GM12878 (cell line): Measurements from ENCODE around the gene IKZF5. TPM values are rescaled to one million over a fixed set of nuclear protein-coding genes. Genes with fewer than 3 reads are reported as not detected.

ENCODE experiments used
- ATAC-seq: fragments of 200-7000 bp; cut with Tn5 transposase; 3 replicates; pipeline ENCODE4 v1.9.1; 2020; ENCODE audit warnings: mild to moderate bottlenecking, moderate library complexity
- BruUV-seq: library from RNA; stranded (reverse); fragments of 400-500 nt; replicated peaks from 2 replicates; lab custom pipeline; 2021; lab: Mats Ljungman, UMichigan
- CTCF ChIA-PET: fragments of 300-600 bp; sonication (Branson Sonifier 250); formaldehyde crosslinking; extraction: SDS; loops from one replicate; lab custom pipeline; 2021; ENCODE audit warnings: inconsistent platforms; lab: Yijun Ruan, JAX
- POLR2A ChIA-PET: fragments of 350-600 bp; formaldehyde crosslinking; extraction: SDS; loops from one replicate; lab custom pipeline; 2021; ENCODE audit warnings: inconsistent platforms; lab: Charles Lee
- RAD21 ChIA-PET: fragments of 300-600 bp; sonication (Branson Sonifier 250); formaldehyde crosslinking; loops from one replicate; lab custom pipeline; 2023; ENCODE audit warnings: antibody characterized with exemption; ENCODE audit not compliant: unreplicated experiment; lab: Charles Lee
- SMC1A ChIA-PET: fragments of 300-600 bp; sonication (Branson Sonifier 250); formaldehyde crosslinking; loops from one replicate; lab custom pipeline; 2023; ENCODE audit not compliant: unreplicated experiment, uncharacterized antibody; lab: Charles Lee
- DNase-seq: peaks from one replicate; pipeline ENCODE4 v3.0.0-alpha.2; 2011; ENCODE audit warnings: low read depth, low spot score
- FAIRE-seq: peaks from 3 replicates; lab custom pipeline; 2011; peaks lifted over from hg19 to GRCh38; lab: Jason Lieb, UNC
- H2AFZ ChIP-seq: 2 replicates; pipeline ENCODE4 v1.6.0; 2011; ENCODE audit warnings: low read depth, low read length, control low read depth; ENCODE audit not compliant: control insufficient read depth
- H3K27ac ChIP-seq: 2 replicates; pipeline ENCODE4 v1.5.1; 2011; ENCODE audit warnings: control low read depth; ENCODE audit not compliant: control insufficient read depth, insufficient read depth
- H3K27me3 ChIP-seq, 2 experiments: replicated peaks in 1 of 2; 2 replicates each; pipeline versions ENCODE4 v1.6.0 to v1.6.1; 2011; ENCODE audit warnings: low read length in 1 of 2; ENCODE audit not compliant: control insufficient read depth in 2 of 2, insufficient read depth in 2 of 2
- H3K36me3 ChIP-seq, 2 experiments: 2 replicates each; pipeline ENCODE4 v1.5.1; 2011; ENCODE audit warnings: low read length in 1 of 2; ENCODE audit not compliant: control insufficient read depth in 2 of 2, insufficient read depth in 2 of 2
- H3K4me1 ChIP-seq: 2 replicates; pipeline ENCODE4 v1.6.1; 2011; ENCODE audit warnings: mild to moderate bottlenecking, low read length, moderate library complexity, mixed read lengths; ENCODE audit not compliant: control insufficient read depth, insufficient read depth
- H3K4me2 ChIP-seq: 2 replicates; pipeline ENCODE4 v1.6.0; 2011; ENCODE audit warnings: control low read depth; ENCODE audit not compliant: control insufficient read depth, insufficient read depth
- H3K4me3 ChIP-seq: fragments of 200-600 bp; sonication (generic); 2 replicates; pipeline ENCODE4 v1.5.1; 2016
- H3K79me2 ChIP-seq: 2 replicates; pipeline ENCODE4 v1.6.0; 2011; ENCODE audit warnings: low read length; ENCODE audit not compliant: control insufficient read depth, insufficient read depth
- H3K9ac ChIP-seq: 2 replicates; pipeline ENCODE4 v1.8.0; 2011; ENCODE audit warnings: low read length, control low read depth, mixed read lengths; ENCODE audit not compliant: control insufficient read depth, insufficient read depth
- H3K9me3 ChIP-seq: replicated peaks from 3 replicates; pipeline ENCODE4 v1.5.1; 2011; ENCODE audit warnings: mild to moderate bottlenecking, low read length; ENCODE audit not compliant: control insufficient read depth, insufficient read depth
- H4K20me1 ChIP-seq: 2 replicates; pipeline ENCODE4 v1.6.0; 2011; ENCODE audit not compliant: control insufficient read depth, insufficient read depth
- ASH2L ChIP-seq: fragments of 300-600, 200-600 bp; sonication (generic); IDR thresholded peaks from 2 replicates; pipeline ENCODE4 v1.6.1; 2017; ENCODE audit warnings: low read depth, mild to moderate bottlenecking, borderline replicate concordance
- CBX3 ChIP-seq: fragments of 200-600 bp; sonication (generic); IDR thresholded peaks from 2 replicates; pipeline ENCODE4 v1.6.1; 2016; ENCODE audit warnings: low read depth, borderline replicate concordance
- CEBPB ChIP-seq, 2 experiments: fragments of 150-350 bp in 1 of 2; IDR thresholded peaks; 2 replicates each; pipeline ENCODE4 v1.6.1; 2012 to 2014; ENCODE audit warnings: low read depth in 2 of 2, low read length in 2 of 2, borderline replicate concordance in 1 of 2, inconsistent platforms in 1 of 2
- CHD2 ChIP-seq: IDR thresholded peaks from 2 replicates; pipeline ENCODE4 v1.6.1; 2011; ENCODE audit warnings: low read depth, low read length, improper control_type of control experiment, borderline replicate concordance
- CREM ChIP-seq: IDR thresholded peaks from 2 replicates; pipeline ENCODE4 v1.6.1; 2014; ENCODE audit warnings: antibody characterized with exemption, low read depth
- EP300 ChIP-seq, 2 experiments: fragments of 150-350 bp in 1 of 2; IDR thresholded peaks; 2 replicates each; pipeline ENCODE4 v1.6.1; 2011 to 2012; ENCODE audit warnings: low read depth in 2 of 2, low read length in 2 of 2, borderline replicate concordance in 1 of 2, improper control_type of control experiment in 1 of 2, inconsistent platforms in 1 of 2; ENCODE audit not compliant: control insufficient read depth in 1 of 2
- MYB ChIP-seq: fragments of 150-350 bp; IDR thresholded peaks from 2 replicates; pipeline ENCODE4 v1.6.1; 2014; ENCODE audit warnings: mild to moderate bottlenecking, low read depth, low read length, borderline replicate concordance
- NRF1 ChIP-seq: conservative IDR thresholded peaks from 2 replicates; pipeline ENCODE4 v1.6.1; 2011; ENCODE audit warnings: mild to moderate bottlenecking, low read depth, low read length, improper control_type of control experiment
- PAX5 ChIP-seq: IDR thresholded peaks from 2 replicates; pipeline ENCODE4 v1.6.1; 2011; ENCODE audit warnings: low read depth, low read length, borderline replicate concordance
- POLR2AphosphoS5 ChIP-seq: IDR thresholded peaks from 2 replicates; pipeline ENCODE4 v1.6.1; 2011; ENCODE audit warnings: mild to moderate bottlenecking, low read length, inconsistent platforms
- POU2F2 ChIP-seq: IDR thresholded peaks from 3 replicates; pipeline ENCODE4 v1.6.1; 2011; ENCODE audit warnings: low read depth, mild to moderate bottlenecking, low read length, borderline replicate concordance
- SP1 ChIP-seq: IDR thresholded peaks from one replicate; pipeline ENCODE4 v1.6.1; 2011; ENCODE audit warnings: low read depth, low read length
- STAT1 ChIP-seq: fragments of 450-650 bp; conservative IDR thresholded peaks from 2 replicates; pipeline ENCODE4 v1.6.1; 2014; ENCODE audit warnings: antibody characterized with exemption, mild to moderate bottlenecking
- SUPT20H ChIP-seq: IDR thresholded peaks from 2 replicates; pipeline ENCODE4 v1.6.1; 2011; ENCODE audit warnings: low read depth, mild to moderate bottlenecking, low read length, moderate library complexity, borderline replicate concordance; ENCODE audit not compliant: control insufficient read depth
- TARDBP ChIP-seq: IDR thresholded peaks from 2 replicates; pipeline ENCODE4 v1.6.1; 2016; ENCODE audit warnings: borderline replicate concordance
- TCF7 ChIP-seq: IDR thresholded peaks from 2 replicates; pipeline ENCODE4 v1.6.1; 2014; ENCODE audit warnings: antibody characterized with exemption, borderline replicate concordance
- ZBED1 ChIP-seq: IDR thresholded peaks from 2 replicates; pipeline ENCODE4 v1.6.1; 2016; ENCODE audit warnings: borderline replicate concordance
- ZNF24 ChIP-seq: fragments of 450-650 bp; IDR thresholded peaks from 2 replicates; pipeline ENCODE4 v1.6.1; 2017; ENCODE audit warnings: antibody characterized with exemption, mild to moderate bottlenecking
- WGBS: methylation state at CpG from one replicate; pipeline ENCODE4 v1.1.6; 2016; ENCODE audit warnings: low lambda C conversion rate; ENCODE audit not compliant: insufficient replicate concordance, insufficient coverage; ENCODE audit errors: missing lambda C conversion rate; 5-methylcytosine and 5-hydroxymethylcytosine counted together
- in situ Hi-C: fragments of 300-500 bp; cut with MboI; formaldehyde crosslinking; loops from 9 replicates; pipeline ENCODE4 v1.14.3; 2018; ENCODE audit warnings: mixed read lengths
- intact Hi-C: fragments of 100-400 bp; cut with micrococcal nuclease; formaldehyde crosslinking; loops from one replicate; pipeline ENCODE4 v1.14.2; 2022; ENCODE audit not compliant: unreplicated experiment
- polyA plus RNA-seq, 11 experiments: library from polyadenylated mRNA; depleted of rRNA in 4 of 11; unstranded in 6 of 11; stranded (reverse) in 5 of 11; fragments of >200 nt; fragmentation: Nextera tagmentation in 4 of 11; fragmentation: Illumina TruSeq in 1 of 11; extraction: Ambion mirVana in 4 of 11; extraction: Trizol in 1 of 11; gene quantifications; 1 replicate in 1 of 11; 2 replicates in 10 of 11; pipeline versions ENCODE4 v1.2.1 to v1.2.3, GENCODE V29; 2011 to 2016; ENCODE audit warnings: inconsistent platforms in 2 of 11, missing spikeins in 2 of 11, low read depth in 1 of 11
- total RNA-seq, 4 experiments: library from RNA; depleted of rRNA in 3 of 4; stranded (reverse); fragments of >200 nt in 3 of 4; fragmentation: Illumina TruSeq in 1 of 4; extraction: Trizol in 1 of 4; gene quantifications; 2 replicates each; pipeline versions ENCODE4 v1.2.1 to v1.2.3, GENCODE V29; 2013 to 2021
- TF ChIP-seq, protein P1 (sequence below): fragments of 450-650 bp; IDR thresholded peaks from 2 replicates; pipeline ENCODE4 v1.6.1; 2018; ENCODE audit warnings: borderline replicate concordance, mild to moderate bottlenecking; ENCODE audit not compliant: partially characterized antibody
- TF ChIP-seq, protein P2 (sequence below): fragments of 450-650 bp; formaldehyde crosslinking; IDR thresholded peaks from 2 replicates; pipeline ENCODE4 v1.5.0; 2022; ENCODE audit warnings: mild to moderate bottlenecking, missing genetic modification characterization

IKZF5 gene
- total and polyA plus RNA-seq, 10 of the 15 experiments (the other 5 are each of a cell fraction or from before 2014, with no cell fraction given) = 5.3 to 23.2 (median 11.8) TPM

GRCh38 chr10:123019264-123019663, 10.7 kb upstream of the IKZF5 start:
- H3K9ac ChIP-seq = no peak overlapping the region
- H3K4me2 ChIP-seq = no peak overlapping the region
- no peaks in the 10 kb centered on the region for H4K20me1 ChIP-seq
- POLR2A ChIA-PET = no interaction called here
- no peaks in the 10 kb centered on the region; the same call in 2 of the 3 replicates for H3K9me3 ChIP-seq
- DNase-seq (no peak), ATAC-seq (no peak), FAIRE-seq (no peak)
- no peak overlapping the region for H3K27ac ChIP-seq
- BruUV-seq = no TSS peak
- RAD21 ChIA-PET = no interaction called here
- SMC1A ChIA-PET = no interaction called here
- H3K4me3 ChIP-seq = no peak overlapping the region
- intact Hi-C loops = no loop called here
- no peak for TF ChIP-seq MYB
- TF ChIP-seq NRF1 = no peak
- TF ChIP-seq TARDBP = no peak
- no peak for TF ChIP-seq CEBPB (IDR thresholded peaks at IDR 0.05; ENCODE audit: borderline replicate concordance in 1 of 2, low read depth in 2 of 2, low read length in 2 of 2)
- no peak for TF ChIP-seq SUPT20H
- no peak for TF ChIP-seq STAT1
- no peak for TF ChIP-seq TCF7
- no peak for TF ChIP-seq CREM
- no peak for TF ChIP-seq CHD2
- no peak for TF ChIP-seq PAX5
- no peak for TF ChIP-seq EP300 (IDR thresholded peaks at IDR 0.05; ENCODE audit: borderline replicate concordance in 1 of 2, control insufficient read depth in 1 of 2, low read depth in 2 of 2, low read length in 2 of 2)
- TF ChIP-seq, protein P1, sequence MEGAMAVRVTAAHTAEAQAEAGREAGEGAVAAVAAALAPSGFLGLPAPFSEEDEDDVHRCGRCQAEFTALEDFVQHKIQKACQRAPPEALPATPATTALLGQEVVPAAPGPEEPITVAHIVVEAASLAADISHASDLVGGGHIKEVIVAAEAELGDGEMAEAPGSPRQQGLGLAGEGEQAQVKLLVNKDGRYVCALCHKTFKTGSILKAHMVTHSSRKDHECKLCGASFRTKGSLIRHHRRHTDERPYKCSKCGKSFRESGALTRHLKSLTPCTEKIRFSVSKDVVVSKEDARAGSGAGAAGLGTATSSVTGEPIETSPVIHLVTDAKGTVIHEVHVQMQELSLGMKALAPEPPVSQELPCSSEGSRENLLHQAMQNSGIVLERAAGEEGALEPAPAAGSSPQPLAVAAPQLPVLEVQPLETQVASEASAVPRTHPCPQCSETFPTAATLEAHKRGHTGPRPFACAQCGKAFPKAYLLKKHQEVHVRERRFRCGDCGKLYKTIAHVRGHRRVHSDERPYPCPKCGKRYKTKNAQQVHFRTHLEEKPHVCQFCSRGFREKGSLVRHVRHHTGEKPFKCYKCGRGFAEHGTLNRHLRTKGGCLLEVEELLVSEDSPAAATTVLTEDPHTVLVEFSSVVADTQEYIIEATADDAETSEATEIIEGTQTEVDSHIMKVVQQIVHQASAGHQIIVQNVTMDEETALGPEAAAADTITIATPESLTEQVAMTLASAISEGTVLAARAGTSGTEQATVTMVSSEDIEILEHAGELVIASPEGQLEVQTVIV = no peak
- no peak for TF ChIP-seq POLR2AphosphoS5
- no peak for TF ChIP-seq POU2F2
- TF ChIP-seq SP1 = no peak
- TF ChIP-seq, protein P2, sequence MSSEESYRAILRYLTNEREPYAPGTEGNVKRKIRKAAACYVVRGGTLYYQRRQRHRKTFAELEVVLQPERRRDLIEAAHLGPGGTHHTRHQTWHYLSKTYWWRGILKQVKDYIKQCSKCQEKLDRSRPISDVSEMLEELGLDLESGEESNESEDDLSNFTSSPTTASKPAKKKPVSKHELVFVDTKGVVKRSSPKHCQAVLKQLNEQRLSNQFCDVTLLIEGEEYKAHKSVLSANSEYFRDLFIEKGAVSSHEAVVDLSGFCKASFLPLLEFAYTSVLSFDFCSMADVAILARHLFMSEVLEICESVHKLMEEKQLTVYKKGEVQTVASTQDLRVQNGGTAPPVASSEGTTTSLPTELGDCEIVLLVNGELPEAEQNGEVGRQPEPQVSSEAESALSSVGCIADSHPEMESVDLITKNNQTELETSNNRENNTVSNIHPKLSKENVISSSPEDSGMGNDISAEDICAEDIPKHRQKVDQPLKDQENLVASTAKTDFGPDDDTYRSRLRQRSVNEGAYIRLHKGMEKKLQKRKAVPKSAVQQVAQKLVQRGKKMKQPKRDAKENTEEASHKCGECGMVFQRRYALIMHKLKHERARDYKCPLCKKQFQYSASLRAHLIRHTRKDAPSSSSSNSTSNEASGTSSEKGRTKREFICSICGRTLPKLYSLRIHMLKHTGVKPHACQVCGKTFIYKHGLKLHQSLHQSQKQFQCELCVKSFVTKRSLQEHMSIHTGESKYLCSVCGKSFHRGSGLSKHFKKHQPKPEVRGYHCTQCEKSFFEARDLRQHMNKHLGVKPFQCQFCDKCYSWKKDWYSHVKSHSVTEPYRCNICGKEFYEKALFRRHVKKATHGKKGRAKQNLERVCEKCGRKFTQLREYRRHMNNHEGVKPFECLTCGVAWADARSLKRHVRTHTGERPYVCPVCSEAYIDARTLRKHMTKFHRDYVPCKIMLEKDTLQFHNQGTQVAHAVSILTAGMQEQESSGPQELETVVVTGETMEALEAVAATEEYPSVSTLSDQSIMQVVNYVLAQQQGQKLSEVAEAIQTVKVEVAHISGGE = no peak
- no peak for TF ChIP-seq ZBED1
- no peak for TF ChIP-seq CBX3
- TF ChIP-seq ZNF24 = no peak
- no peak for TF ChIP-seq ASH2L
- H3K27me3 ChIP-seq = no peaks in the 10 kb centered on the region
- H3K79me2 ChIP-seq = no peaks in the 10 kb centered on the region
- in situ Hi-C loops = no loop called here
- H3K36me3 ChIP-seq = no peaks in the 10 kb centered on the region
- H3K4me1 ChIP-seq = no peaks in the 10 kb centered on the region
- WGBS = 51% methylated on average over 3 of the region's 3 CpGs
- no peak overlapping the region for H2AFZ ChIP-seq
- CTCF ChIA-PET = interaction anchor here (1.4 to 3.4 kb wide), 2 partner anchors 9 to 37 kb away, joined by 3 to 19 read pairs; partner anchors contain the start of gene PSTK
